Naive thymus-derived CD8-positive, alpha-beta T cell (primary cell): ENCODE measurements around the gene APLF. TPM values are rescaled to one million over a fixed set of nuclear protein-coding genes. Genes with fewer than 3 reads are reported as not detected.
"Not testable (repeated sequence)": the region's sequence is repeated elsewhere in the genome, so short reads cannot be mapped to it uniquely, and the experiment has no call there.

Experiments
- ATAC-seq, 2 donors: fragments of 150-1000 bp; cut with Tn5 transposase in 1 of 2; sonication (Bioruptor Pico), chemical (Tn5 transposase) in 1 of 2; 1 replicate in 1 of 2; 2 replicates in 1 of 2; pipeline ENCODE4 v1.10.0; 2021; ENCODE audit warnings: mild to moderate bottlenecking in 2 of 2, moderate library complexity in 2 of 2
- POLR2A ChIA-PET: fragments of 350-600 bp; sonication (Branson Sonifier 250); formaldehyde crosslinking; loops from one replicate; lab custom pipeline; 2021; ENCODE audit warnings: antibody characterized with exemption; lab: Charles Lee
- DNase-seq, 10 donors: peaks; one replicate each; pipeline versions ENCODE4 v3.0.0 to v3.0.0-alpha.2; 2020 to 2022
- H3K27ac Mint-ChIP-seq, 10 donors: one replicate each; pipeline ENCODE4 v1.8.0; 2020 to 2022; ENCODE audit warnings: mild to moderate bottlenecking in 10 of 10, mixed read lengths in 10 of 10, moderate library complexity in 4 of 10, inconsistent platforms in 1 of 10
- H3K27me3 Mint-ChIP-seq, 5 donors: one replicate each; pipeline ENCODE4 v1.8.0; 2021 to 2022; ENCODE audit warnings: mixed read lengths in 5 of 5
- H3K36me3 Mint-ChIP-seq, 3 donors: one replicate each; pipeline ENCODE4 v1.8.0; 2020 to 2022; ENCODE audit warnings: mixed read lengths in 3 of 3, mild to moderate bottlenecking in 2 of 3, inconsistent platforms in 1 of 3
- H3K4me1 Mint-ChIP-seq, 4 donors: one replicate each; pipeline ENCODE4 v1.8.0; 2021 to 2022; ENCODE audit warnings: mixed read lengths in 4 of 4
- H3K4me3 Mint-ChIP-seq, 10 donors: one replicate each; pipeline ENCODE4 v1.8.0; 2020 to 2022; ENCODE audit warnings: mild to moderate bottlenecking in 10 of 10, mixed read lengths in 10 of 10, moderate library complexity in 6 of 10, inconsistent platforms in 1 of 10
- H3K9me3 Mint-ChIP-seq, 9 donors: one replicate each; pipeline ENCODE4 v1.8.0; 2020 to 2022; ENCODE audit warnings: mixed read lengths in 9 of 9, mild to moderate bottlenecking in 3 of 9, inconsistent platforms in 1 of 9, moderate library complexity in 1 of 9
- polyA plus RNA-seq, 3 donors: library from polyadenylated mRNA; unstranded; fragments of 300-500 nt; fragmentation: Illumina TruSeq; gene quantifications; one replicate each; pipeline ENCODE4 v1.2.3, GENCODE V29; 2021
- total RNA-seq, 8 experiments: library from RNA in 2 of 8; stranded (reverse) in 2 of 8; gene quantifications; one replicate each; pipeline ENCODE4 v1.2.3 and lab custom pipeline; 2021 to 2026

Gene APLF
- total and polyA plus RNA-seq, 5 experiments from 2014 or later: 1.4 to 9.7 (median 1.6) TPM

GRCh38 chr2:68466778-68467076 is 658 bp upstream of the APLF start:
- Mint-ChIP-seq H3K9me3 (no peaks in the 10 kb centered on the region), H3K27ac (peak overlapping the region; percentile 85 to 98 (median 94)), H3K36me3 (peaks cover 0 to 4% (median 0%) of the 10 kb centered on the region in 3 donors), H3K4me1 (peaks cover 12 to 53% (median 41%) of the 10 kb centered on the region in 4 donors), H3K27me3 (no peaks in the 10 kb centered on the region), H3K4me3 (peak overlapping the region; percentile 87 to 98 (median 96))
- DNase-seq (no peak), ATAC-seq (no peak)
- POLR2A ChIA-PET: interaction anchor here (0.6 to 2.9 kb wide), 16 partner anchors 11 to 458 kb away, joined by 3 to 19 read pairs (median 5); partner anchors contain the start of genes ARHGAP25 and PPP3R1

DNA sequence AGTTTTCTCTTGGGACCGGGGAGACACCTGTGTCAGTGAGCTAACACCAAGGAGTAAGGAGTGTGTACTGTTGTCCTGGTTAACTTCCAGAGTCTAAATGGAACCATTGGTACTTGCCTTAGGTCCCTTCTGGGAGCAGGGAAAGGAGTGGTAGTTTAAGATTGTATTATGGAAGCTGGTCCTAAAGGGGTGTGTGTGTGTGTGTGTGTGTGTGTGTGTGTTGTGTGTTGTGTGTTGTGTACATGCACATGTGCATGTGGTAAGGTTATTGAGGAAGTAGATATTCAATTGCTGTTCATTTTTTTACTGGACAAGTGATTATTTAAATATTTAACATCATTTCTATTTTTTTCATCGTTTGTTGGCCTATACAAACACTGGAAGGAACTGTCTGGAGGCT is 1.4 kb downstream of the APLF start:
- Mint-ChIP-seq H3K4me1 (peaks cover 12 to 48% (median 40%) of the 10 kb centered on the region in 4 donors), H3K36me3 (peaks cover 0 to 4% (median 0%) of the 10 kb centered on the region in 3 donors), H3K27ac (peak overlapping the region in 6 of 10 donors; percentile 28 to 95 (median 73)), H3K27me3 (no peaks in the 10 kb centered on the region), H3K9me3 (no peaks in the 10 kb centered on the region), H3K4me3 (peak overlapping the region in 8 of 10 donors; percentile 2 to 98 (median 91))
- ATAC-seq (no peak), DNase-seq (no peak)
- POLR2A ChIA-PET: interaction anchor here (1.3 to 1.8 kb wide), 2 partner anchors 11 to 47 kb away, joined by 3 to 5 read pairs; no protein-coding TSS in a partner anchor

- ATAC-seq (no peak), DNase-seq (no peak)
- peaks cover 0 to 3% (median 0%) of the 10 kb centered on the region in 3 donors for H3K36me3 Mint-ChIP-seq
- peaks cover 12 to 43% (median 36%) of the 10 kb centered on the region in 4 donors for H3K4me1 Mint-ChIP-seq
- no peaks in the 10 kb centered on the region for H3K9me3 Mint-ChIP-seq
- H3K27ac Mint-ChIP-seq: peak overlapping the region in 1 of 10 donors; percentile 70
- no peaks in the 10 kb centered on the region for H3K27me3 Mint-ChIP-seq
- H3K4me3 Mint-ChIP-seq: no peak overlapping the region
- POLR2A ChIA-PET: no interaction called here
Measured at GRCh38 chr2:68469935-68470334, 2.5 kb downstream of the APLF start.

- POLR2A ChIA-PET: no interaction called here
- ATAC-seq (no peak), DNase-seq (no peak)
- H3K27ac Mint-ChIP-seq: no peak overlapping the region
- no peaks in the 10 kb centered on the region for H3K27me3 Mint-ChIP-seq
- H3K36me3 Mint-ChIP-seq: peaks cover 0 to 2% (median 0%) of the 10 kb centered on the region in 3 donors
- peaks cover 7 to 36% (median 22%) of the 10 kb centered on the region in 4 donors for H3K4me1 Mint-ChIP-seq
- no peaks in the 10 kb centered on the region for H3K9me3 Mint-ChIP-seq
- H3K4me3 Mint-ChIP-seq: no peak overlapping the region
Measured at GRCh38 chr2:68471385-68471784, 4.0 kb downstream of the APLF start.

- peaks cover 3 to 24% (median 17%) of the 10 kb centered on the region in 4 donors for H3K4me1 Mint-ChIP-seq
- H3K27ac Mint-ChIP-seq: no peak overlapping the region
- H3K4me3 Mint-ChIP-seq: no peak overlapping the region
- H3K9me3 Mint-ChIP-seq: no peaks in the 10 kb centered on the region
- H3K36me3 Mint-ChIP-seq: peaks cover 0 to 10% (median 0%) of the 10 kb centered on the region in 3 donors
- DNase-seq: no peak
- no peak for ATAC-seq
- no peaks in the 10 kb centered on the region for H3K27me3 Mint-ChIP-seq
- POLR2A ChIA-PET: no interaction called here
Measured at GRCh38 chr2:68472796-68473414, 5.5 kb downstream of the APLF start.

- H3K4me1 Mint-ChIP-seq: peaks cover 0 to 2% (median under 1%) of the 10 kb centered on the region in 4 donors
- no peaks in the 10 kb centered on the region for H3K27me3 Mint-ChIP-seq
- H3K4me3 Mint-ChIP-seq: no peak overlapping the region
- POLR2A ChIA-PET: no interaction called here
- peaks cover 0 to 10% (median 0%) of the 10 kb centered on the region in 3 donors for H3K36me3 Mint-ChIP-seq
- H3K27ac Mint-ChIP-seq: no peak overlapping the region
- no peak for ATAC-seq
- no peaks in the 10 kb centered on the region for H3K9me3 Mint-ChIP-seq
- no peak for DNase-seq
Measured at GRCh38 chr2:68475110-68475509, 7.7 kb downstream of the APLF start.

DNA sequence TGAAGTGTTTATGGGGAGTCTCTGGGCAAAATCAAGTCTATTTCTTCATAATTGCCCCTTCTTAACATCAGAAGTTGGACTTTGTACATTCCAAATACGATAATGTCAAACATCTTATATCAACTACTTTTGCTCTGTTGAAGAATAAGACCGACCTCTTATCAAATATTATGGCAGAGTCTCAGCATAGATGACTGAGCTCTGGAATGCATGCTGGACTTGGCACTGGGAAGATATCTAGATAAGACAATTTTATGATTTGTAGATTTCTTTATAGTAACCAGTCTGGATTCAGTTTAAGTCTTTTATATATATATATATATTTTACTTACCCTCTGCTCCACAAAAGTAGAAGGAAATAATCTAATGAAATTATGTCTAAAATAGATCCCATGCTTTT is 8.2 kb downstream of the APLF start:
- H3K9me3 Mint-ChIP-seq: no peaks in the 10 kb centered on the region
- no peaks in the 10 kb centered on the region for H3K27me3 Mint-ChIP-seq
- no peak overlapping the region for H3K4me3 Mint-ChIP-seq
- DNase-seq: no peak
- H3K27ac Mint-ChIP-seq: no peak overlapping the region
- no peaks in the 10 kb centered on the region for H3K4me1 Mint-ChIP-seq
- peaks cover 0 to 10% (median 0%) of the 10 kb centered on the region in 3 donors for H3K36me3 Mint-ChIP-seq
- POLR2A ChIA-PET: no interaction called here
- ATAC-seq: no peak

DNA sequence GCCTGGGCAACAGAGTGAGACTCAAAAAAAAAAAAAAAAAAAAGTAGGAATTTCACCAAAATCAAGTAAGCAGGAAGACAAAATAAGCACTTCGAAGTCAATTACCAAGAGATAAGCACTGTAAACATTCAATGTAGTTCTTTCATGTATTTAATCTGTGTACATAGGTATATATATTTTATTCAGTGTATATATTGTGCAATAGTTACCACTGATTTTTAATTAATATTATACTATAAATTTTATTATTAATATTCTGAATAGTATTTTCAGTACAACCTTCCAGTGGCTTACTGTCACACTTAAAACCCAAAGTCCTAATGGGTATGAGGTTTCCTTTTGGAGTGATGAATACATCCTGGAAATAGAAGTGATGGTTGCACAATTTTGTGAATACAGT is 9.1 kb downstream of the APLF start:
- no peak overlapping the region for H3K27ac Mint-ChIP-seq
- POLR2A ChIA-PET: no interaction called here
- H3K27me3 Mint-ChIP-seq: no peaks in the 10 kb centered on the region

GRCh38 chr2:68478688-68479087 is 11.3 kb downstream of the APLF start:
- H3K9me3 Mint-ChIP-seq: no peaks in the 10 kb centered on the region
- no peaks in the 10 kb centered on the region for H3K27me3 Mint-ChIP-seq
- H3K27ac Mint-ChIP-seq: peak overlapping the region in 1 of 10 donors; percentile 51
- no peak overlapping the region for H3K4me3 Mint-ChIP-seq
- POLR2A ChIA-PET: interaction anchor here (1.3 kb wide), 1 partner anchor 12 kb away, joined by 3 read pairs; the partner anchor contains the start of gene FBXO48
- H3K4me1 Mint-ChIP-seq: peaks cover 0 to 2% (median 0%) of the 10 kb centered on the region in 4 donors
- H3K36me3 Mint-ChIP-seq: peaks cover 0 to 10% (median 0%) of the 10 kb centered on the region in 3 donors
- DNase-seq (no peak), ATAC-seq (no peak)

More for the DNA sequence above, 9.1 kb downstream of the APLF start:
- no peak for DNase-seq
- H3K9me3 Mint-ChIP-seq: no peaks in the 10 kb centered on the region
- H3K4me1 Mint-ChIP-seq: peaks cover 0 to 2% (median 0%) of the 10 kb centered on the region in 4 donors
- peaks cover 0 to 10% (median 0%) of the 10 kb centered on the region in 3 donors for H3K36me3 Mint-ChIP-seq
- ATAC-seq: no peak
- no peak overlapping the region for H3K4me3 Mint-ChIP-seq

DNA sequence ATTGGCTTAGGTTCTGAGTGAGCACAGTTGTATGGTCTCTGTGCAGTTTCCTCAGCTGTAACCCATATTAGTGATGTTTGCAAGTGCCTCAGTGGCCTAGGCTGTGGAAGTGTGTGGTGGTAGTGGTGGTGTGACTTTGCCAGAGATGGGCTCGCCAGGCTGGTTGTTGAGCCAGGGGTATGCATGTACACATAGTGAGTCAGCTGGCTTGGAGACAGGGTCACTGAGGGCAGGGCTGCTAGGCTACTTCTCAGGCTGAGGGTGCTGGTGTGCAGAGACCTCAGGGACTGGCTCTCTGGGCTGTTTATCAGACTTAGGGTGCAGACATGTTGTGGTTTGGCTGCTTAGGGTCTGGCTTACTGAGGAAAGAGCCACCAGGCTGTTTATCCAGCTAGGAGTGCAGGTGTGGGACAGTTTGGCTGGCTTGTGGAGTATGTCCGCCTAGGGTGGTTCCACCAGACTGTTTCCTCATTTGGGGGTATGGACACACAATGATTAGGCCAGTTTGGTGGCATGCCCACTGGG is 15.0 kb downstream of the APLF start:
- Mint-ChIP-seq H3K27me3 (no peaks in the 10 kb centered on the region), H3K36me3 (peaks cover 0 to 6% (median 0%) of the 10 kb centered on the region in 3 donors), H3K27ac (no peak overlapping the region), H3K4me3 (no peak overlapping the region), H3K4me1 (peaks cover 0 to 2% (median 0%) of the 10 kb centered on the region in 4 donors), H3K9me3 (no peaks in the 10 kb centered on the region)
- no peak for DNase-seq
- no peak for ATAC-seq
- POLR2A ChIA-PET: no interaction called here

DNA sequence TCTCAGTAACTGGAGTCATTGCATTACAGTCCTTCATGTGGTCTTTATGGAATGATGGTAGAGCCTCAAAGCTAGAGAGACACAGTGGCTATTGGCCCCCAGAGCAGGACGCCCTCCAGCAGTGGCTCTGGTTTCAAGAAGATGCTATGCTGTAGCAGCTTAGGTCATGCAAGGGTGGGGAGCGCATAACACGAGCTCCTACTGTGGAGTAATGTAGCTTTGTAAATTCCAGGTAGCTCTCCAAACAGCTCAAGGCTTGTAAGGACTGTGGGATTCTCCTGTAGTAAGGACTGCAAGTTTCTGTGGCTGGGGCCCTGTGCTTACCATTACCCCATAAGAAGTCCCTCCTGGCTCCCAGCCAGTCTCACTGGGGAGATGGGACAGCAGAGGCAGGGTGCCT is 15.6 kb downstream of the APLF start:
- no peak for DNase-seq
- POLR2A ChIA-PET: interaction anchor here (0.8 kb wide), 1 partner anchor 17 kb away, joined by 3 read pairs; no protein-coding TSS in a partner anchor
- Mint-ChIP-seq H3K36me3 (no peaks in the 10 kb centered on the region), H3K27ac (no peak overlapping the region), H3K4me1 (peaks cover 0 to 2% (median 2%) of the 10 kb centered on the region in 4 donors), H3K27me3 (no peaks in the 10 kb centered on the region), H3K9me3 (no peaks in the 10 kb centered on the region), H3K4me3 (no peak overlapping the region)
- ATAC-seq: no peak

DNA sequence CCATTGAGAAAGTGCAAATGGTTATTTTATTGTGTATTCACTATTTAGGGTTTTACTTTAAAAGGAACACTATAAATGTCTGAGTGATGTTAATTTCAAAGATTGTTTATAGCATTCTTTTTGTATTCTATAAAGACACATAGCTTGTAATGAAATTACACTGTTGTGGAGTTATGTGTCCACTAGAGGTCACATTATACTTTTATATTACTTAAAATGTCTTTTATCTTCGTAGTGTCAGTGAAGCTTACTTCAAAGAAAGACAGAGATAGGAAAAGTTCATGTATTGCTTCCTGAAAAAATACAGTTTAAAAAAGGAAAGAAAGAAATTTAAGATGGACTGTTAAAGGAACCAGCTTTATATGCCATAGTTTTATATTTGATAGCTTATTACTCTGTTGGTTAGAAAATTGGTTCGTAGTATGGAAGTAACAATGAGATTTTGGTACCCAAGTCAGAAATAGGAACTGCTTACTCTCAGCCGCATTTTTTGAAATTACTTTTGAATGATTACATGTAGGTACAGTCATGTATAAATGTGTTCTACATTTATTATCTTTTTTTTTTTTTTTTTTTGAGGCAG is 20.5 kb downstream of the APLF start:
- DNase-seq: peak in 3 of 10 donors; percentile 24 to 45 (median 34)
- H3K4me3 Mint-ChIP-seq: peak overlapping the region in 1 of 10 donors; percentile 34
- H3K27ac Mint-ChIP-seq: no peak overlapping the region

DNA sequence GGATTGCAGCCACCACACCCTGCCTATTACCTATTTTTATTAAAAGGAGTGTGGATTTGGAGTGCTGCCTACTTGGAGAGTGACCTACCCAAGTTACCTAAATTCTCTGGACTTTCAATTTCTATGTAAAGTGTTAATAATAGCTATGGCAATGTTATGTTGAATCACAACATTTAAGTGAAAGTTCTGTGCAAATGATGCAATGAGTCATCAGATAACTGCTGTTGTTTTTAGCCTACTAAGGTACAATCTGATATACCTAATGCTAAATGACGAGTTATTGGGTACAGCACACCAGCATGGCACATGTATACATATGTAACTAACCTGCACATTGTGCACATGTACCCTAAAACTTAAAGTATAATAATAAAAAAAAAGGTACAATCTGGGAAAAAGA is 21.2 kb downstream of the APLF start:
- H3K9me3 Mint-ChIP-seq, H3K4me1 Mint-ChIP-seq: not testable (repeated sequence)
- POLR2A ChIA-PET: interaction anchor here (0.7 to 2.5 kb wide), 4 partner anchors 18 to 238 kb away, joined by 3 to 9 read pairs (median 3); partner anchors contain the start of genes APLF and FBXO48

More for the DNA sequence above, 20.5 kb downstream of the APLF start:
- no peaks in the 10 kb centered on the region for H3K9me3 Mint-ChIP-seq
- peaks cover 0 to 2% (median 0%) of the 10 kb centered on the region in 3 donors for H3K36me3 Mint-ChIP-seq
- H3K4me1 Mint-ChIP-seq: peaks cover 0 to 3% (median 1%) of the 10 kb centered on the region in 4 donors
- POLR2A ChIA-PET: interaction anchor here (0.6 to 2.5 kb wide), 7 partner anchors 17 to 239 kb away, joined by 3 to 9 read pairs (median 3); partner anchors contain the start of genes APLF and FBXO48
- ATAC-seq: peak; percentile 56 to 59
- no peaks in the 10 kb centered on the region for H3K27me3 Mint-ChIP-seq

More for the DNA sequence above, 21.2 kb downstream of the APLF start:
- H3K27me3 Mint-ChIP-seq, ATAC-seq, H3K4me3 Mint-ChIP-seq, DNase-seq, H3K27ac Mint-ChIP-seq, H3K36me3 Mint-ChIP-seq: not testable (repeated sequence)
